HepG2 (cell line): ENCODE measurements around the gene DNPEP. TPM values are rescaled to one million over a fixed set of nuclear protein-coding genes. Genes with fewer than 3 reads are reported as not detected.
A peak's percentile ranks its signal among the peaks of the same experiment; 100 is the strongest.

Experiments
- ARHGAP35 ChIP-seq: sonication (generic); formaldehyde crosslinking; IDR thresholded peaks from 2 replicates; pipeline ENCODE4 v1.9.0; 2022; ENCODE audit warnings: mild to moderate bottlenecking, inconsistent platforms, moderate library complexity, missing genetic modification reagents, borderline replicate concordance
- CENPT ChIP-seq: sonication (generic); formaldehyde crosslinking; IDR thresholded peaks from 2 replicates; pipeline ENCODE4 v1.8.0; 2022; ENCODE audit warnings: low read depth, mild to moderate bottlenecking, moderate library complexity, missing genetic modification reagents
- ETV6 ChIP-seq: sonication (generic); formaldehyde crosslinking; conservative IDR thresholded peaks from 2 replicates; pipeline ENCODE4 v1.4.0; 2020; ENCODE audit warnings: missing genetic modification reagents
- GTF3A ChIP-seq: sonication (generic); formaldehyde crosslinking; conservative IDR thresholded peaks from 2 replicates; pipeline ENCODE4 v1.4.0; 2020; ENCODE audit warnings: mild to moderate bottlenecking, missing genetic modification reagents
- KDM1A ChIP-seq: IDR thresholded peaks from 2 replicates; pipeline ENCODE4 v1.6.1; 2016; ENCODE audit warnings: missing compliant biosample characterization
- KDM5A ChIP-seq: fragments of 200-600 bp; sonication (generic); IDR thresholded peaks from 2 replicates; pipeline ENCODE4 v1.7.0; 2018; ENCODE audit warnings: antibody characterized with exemption, mild to moderate bottlenecking, low read length, borderline replicate concordance
- MZF1 ChIP-seq: sonication (generic); formaldehyde crosslinking; IDR thresholded peaks from 2 replicates; pipeline ENCODE4 v1.8.1; 2023; ENCODE audit warnings: mild to moderate bottlenecking, missing genetic modification reagents, borderline replicate concordance
- NFRKB ChIP-seq: fragments of 450-650 bp; IDR thresholded peaks from 2 replicates; pipeline ENCODE4 v1.6.1; 2017
- PAX8 ChIP-seq: sonication (generic); formaldehyde crosslinking; IDR thresholded peaks from 2 replicates; pipeline ENCODE4 v1.8.0; 2022; ENCODE audit warnings: mild to moderate bottlenecking, missing genetic modification reagents, borderline replicate concordance
- RBAK ChIP-seq: sonication (generic); formaldehyde crosslinking; IDR thresholded peaks from 2 replicates; pipeline ENCODE4 v1.5.1; 2020; ENCODE audit warnings: mild to moderate bottlenecking, missing genetic modification reagents
- SIX1 ChIP-seq: sonication (generic); formaldehyde crosslinking; IDR thresholded peaks from 2 replicates; pipeline ENCODE4 v1.4.0; 2020; ENCODE audit warnings: missing genetic modification reagents, borderline replicate concordance
- UBTF ChIP-seq: sonication (generic); formaldehyde crosslinking; IDR thresholded peaks from 2 replicates; pipeline ENCODE4 v1.4.0; 2020; ENCODE audit warnings: mild to moderate bottlenecking, missing genetic modification reagents
- ZC3H13 ChIP-seq: sonication (generic); formaldehyde crosslinking; IDR thresholded peaks from 2 replicates; pipeline ENCODE4 v1.8.1; 2023; ENCODE audit warnings: mild to moderate bottlenecking, missing genetic modification reagents, moderate library complexity
- ZNF207 ChIP-seq: fragments of 450-650 bp; IDR thresholded peaks from 2 replicates; pipeline ENCODE4 v1.6.1; 2016; ENCODE audit warnings: antibody characterized with exemption, borderline replicate concordance
- ZNF225 ChIP-seq: sonication (generic); formaldehyde crosslinking; IDR thresholded peaks from 2 replicates; pipeline ENCODE4 v1.4.0; 2020; ENCODE audit warnings: mild to moderate bottlenecking, missing genetic modification reagents
- ZNF547 ChIP-seq: sonication (generic); formaldehyde crosslinking; IDR thresholded peaks from 2 replicates; pipeline ENCODE4 v1.5.1; 2020; ENCODE audit warnings: mild to moderate bottlenecking, missing genetic modification reagents
- polyA plus RNA-seq, 8 experiments: library from polyadenylated mRNA; depleted of rRNA in 3 of 8; stranded (reverse) in 7 of 8; unstranded in 1 of 8; fragments of >200 nt; fragmentation: Illumina TruSeq in 4 of 8; extraction: Trizol in 4 of 8; gene quantifications; 2 replicates each; pipeline versions ENCODE4 v1.2.1 to v1.2.3, GENCODE V29; 2011 to 2016; ENCODE audit warnings: low read depth in 4 of 8, missing spikeins in 1 of 8, mixed read lengths in 1 of 8; ENCODE audit not compliant: insufficient read depth in 1 of 8
- total RNA-seq, 5 experiments: library from RNA; depleted of rRNA; stranded (reverse); fragments of >200 nt; fragmentation: Illumina TruSeq; extraction: Trizol; gene quantifications; 2 replicates each; pipeline ENCODE4 v1.2.3, GENCODE V29; 2016; ENCODE audit warnings: low read depth in 1 of 5
- TF ChIP-seq, protein P1 (sequence below): sonication (generic); formaldehyde crosslinking; IDR thresholded peaks from 2 replicates; pipeline ENCODE4 v1.4.0; 2020; ENCODE audit warnings: missing genetic modification reagents, low read depth, mild to moderate bottlenecking, borderline replicate concordance
- TF ChIP-seq, protein P2 (sequence below): sonication (generic); formaldehyde crosslinking; IDR thresholded peaks from 2 replicates; pipeline ENCODE4 v1.4.0; 2020; ENCODE audit warnings: missing genetic modification reagents
- TF ChIP-seq, protein P3 (sequence below): sonication (generic); formaldehyde crosslinking; IDR thresholded peaks from 2 replicates; pipeline ENCODE4 v1.4.0; 2020; ENCODE audit warnings: mild to moderate bottlenecking, missing genetic modification reagents

Gene DNPEP
- total and polyA plus RNA-seq, 2 of the 13 experiments (the other 11 are each of a cell fraction or from before 2014, with no cell fraction given): 104 to 109 TPM

- TF ChIP-seq UBTF (CRISPR knock-in tag) (peak; percentile 66), ZNF225 (CRISPR knock-in tag) (peak; percentile 72; the same call in 1 of the 2 replicates), SIX1 (CRISPR knock-in tag) (0 out of 2 replicates have a peak, but pooled peaks have one; percentile 37), ZNF547 (CRISPR knock-in tag) (peak; percentile 89), ARHGAP35 (CRISPR knock-in tag) (peak; percentile 94), ZC3H13 (CRISPR knock-in tag) (no peak), ZNF207 (no peak), KDM5A (peak; percentile 86; the same call in 1 of the 2 replicates), NFRKB (no peak), GTF3A (CRISPR knock-in tag) (no peak), KDM1A (CRISPR knock-in tag) (no peak), RBAK (CRISPR knock-in tag) (no peak), CENPT (no peak), MZF1 (CRISPR knock-in tag) (no peak; the same call in 1 of the 2 replicates), PAX8 (CRISPR knock-in tag) (0 out of 2 replicates have a peak, but pooled peaks have one; percentile 41), ETV6 (peak; percentile 80)
- TF ChIP-seq, protein P1, sequence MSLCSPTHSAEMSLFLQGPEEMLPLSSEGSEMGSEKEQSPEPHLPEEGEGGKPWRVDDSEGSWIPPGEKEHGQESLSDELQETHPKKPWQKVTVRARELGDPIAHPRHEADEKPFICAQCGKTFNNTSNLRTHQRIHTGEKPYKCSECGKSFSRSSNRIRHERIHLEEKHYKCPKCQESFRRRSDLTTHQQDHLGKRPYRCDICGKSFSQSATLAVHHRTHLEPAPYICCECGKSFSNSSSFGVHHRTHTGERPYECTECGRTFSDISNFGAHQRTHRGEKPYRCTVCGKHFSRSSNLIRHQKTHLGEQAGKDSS (CRISPR knock-in tag): peak; percentile 59; the same call in 1 of the 2 replicates
- TF ChIP-seq, protein P2, sequence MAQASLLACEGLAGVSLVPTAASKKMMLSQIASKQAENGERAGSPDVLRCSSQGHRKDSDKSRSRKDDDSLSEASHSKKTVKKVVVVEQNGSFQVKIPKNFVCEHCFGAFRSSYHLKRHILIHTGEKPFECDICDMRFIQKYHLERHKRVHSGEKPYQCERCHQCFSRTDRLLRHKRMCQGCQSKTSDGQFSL (CRISPR knock-in tag): no peak
- TF ChIP-seq, protein P3, sequence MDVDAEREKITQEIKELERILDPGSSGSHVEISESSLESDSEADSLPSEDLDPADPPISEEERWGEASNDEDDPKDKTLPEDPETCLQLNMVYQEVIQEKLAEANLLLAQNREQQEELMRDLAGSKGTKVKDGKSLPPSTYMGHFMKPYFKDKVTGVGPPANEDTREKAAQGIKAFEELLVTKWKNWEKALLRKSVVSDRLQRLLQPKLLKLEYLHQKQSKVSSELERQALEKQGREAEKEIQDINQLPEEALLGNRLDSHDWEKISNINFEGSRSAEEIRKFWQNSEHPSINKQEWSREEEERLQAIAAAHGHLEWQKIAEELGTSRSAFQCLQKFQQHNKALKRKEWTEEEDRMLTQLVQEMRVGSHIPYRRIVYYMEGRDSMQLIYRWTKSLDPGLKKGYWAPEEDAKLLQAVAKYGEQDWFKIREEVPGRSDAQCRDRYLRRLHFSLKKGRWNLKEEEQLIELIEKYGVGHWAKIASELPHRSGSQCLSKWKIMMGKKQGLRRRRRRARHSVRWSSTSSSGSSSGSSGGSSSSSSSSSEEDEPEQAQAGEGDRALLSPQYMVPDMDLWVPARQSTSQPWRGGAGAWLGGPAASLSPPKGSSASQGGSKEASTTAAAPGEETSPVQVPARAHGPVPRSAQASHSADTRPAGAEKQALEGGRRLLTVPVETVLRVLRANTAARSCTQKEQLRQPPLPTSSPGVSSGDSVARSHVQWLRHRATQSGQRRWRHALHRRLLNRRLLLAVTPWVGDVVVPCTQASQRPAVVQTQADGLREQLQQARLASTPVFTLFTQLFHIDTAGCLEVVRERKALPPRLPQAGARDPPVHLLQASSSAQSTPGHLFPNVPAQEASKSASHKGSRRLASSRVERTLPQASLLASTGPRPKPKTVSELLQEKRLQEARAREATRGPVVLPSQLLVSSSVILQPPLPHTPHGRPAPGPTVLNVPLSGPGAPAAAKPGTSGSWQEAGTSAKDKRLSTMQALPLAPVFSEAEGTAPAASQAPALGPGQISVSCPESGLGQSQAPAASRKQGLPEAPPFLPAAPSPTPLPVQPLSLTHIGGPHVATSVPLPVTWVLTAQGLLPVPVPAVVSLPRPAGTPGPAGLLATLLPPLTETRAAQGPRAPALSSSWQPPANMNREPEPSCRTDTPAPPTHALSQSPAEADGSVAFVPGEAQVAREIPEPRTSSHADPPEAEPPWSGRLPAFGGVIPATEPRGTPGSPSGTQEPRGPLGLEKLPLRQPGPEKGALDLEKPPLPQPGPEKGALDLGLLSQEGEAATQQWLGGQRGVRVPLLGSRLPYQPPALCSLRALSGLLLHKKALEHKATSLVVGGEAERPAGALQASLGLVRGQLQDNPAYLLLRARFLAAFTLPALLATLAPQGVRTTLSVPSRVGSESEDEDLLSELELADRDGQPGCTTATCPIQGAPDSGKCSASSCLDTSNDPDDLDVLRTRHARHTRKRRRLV (CRISPR knock-in tag): peak; percentile 92; the same call in 1 of the 2 replicates
These were observed at the start of gene DNPEP (continued) for GRCh38 chr2:219387306-219388120.
